A549 (cell line): ENCODE results near the gene SLC22A23. TPM values are rescaled to one million over a fixed set of nuclear protein-coding genes. Genes with fewer than 3 reads are reported as not detected.

Source experiments
- ATAC-seq, 2 experiments: fragments of 200-7000 bp in 1 of 2; fragments of >200 bp in 1 of 2; cut with Nextera tagmentation in 1 of 2; cut with Tn5 transposase in 1 of 2; 3 replicates each; pipeline versions ENCODE4 v1.8.0 to v1.9.1; 2018 to 2020; ENCODE audit warnings: mild to moderate bottlenecking in 1 of 2, moderate library complexity in 1 of 2
- CTCF ChIA-PET: fragments of 300-600 bp; sonication (Branson Sonifier 250); formaldehyde crosslinking; extraction: SDS; loops from one replicate; lab custom pipeline; 2021; ENCODE audit warnings: antibody characterized with exemption, inconsistent platforms; lab: Yijun Ruan, JAX
- POLR2A ChIA-PET: fragments of 350-600 bp; formaldehyde crosslinking; extraction: SDS; loops from one replicate; lab custom pipeline; 2021; ENCODE audit warnings: antibody characterized with exemption, inconsistent platforms; lab: Yijun Ruan, JAX
- DNase-seq, 2 experiments: peaks; one replicate each; pipeline versions ENCODE4 v3.0.0 to v3.0.0-alpha.2; 2011 to 2016; ENCODE audit warnings: low read depth in 1 of 2, low spot score in 1 of 2
- FAIRE-seq: peaks from 2 replicates; lab custom pipeline; 2011; peaks lifted over from hg19 to GRCh38; lab: Jason Lieb, UNC
- H3K27ac ChIP-seq, 2 experiments: fragments of >200 bp; sonication (Bioruptor Twin); formaldehyde crosslinking; 3 replicates each; pipeline ENCODE4 v1.5.1; 2016 to 2017
- H3K4me1 ChIP-seq: fragments of >200 bp; sonication (Bioruptor Twin); formaldehyde crosslinking; 3 replicates; pipeline ENCODE4 v1.6.1; 2016
- H3K4me2 ChIP-seq: fragments of >200 bp; sonication (Bioruptor Twin); formaldehyde crosslinking; 3 replicates; pipeline ENCODE4 v1.6.1; 2016
- H3K4me3 ChIP-seq: fragments of >200 bp; sonication (Bioruptor Twin); formaldehyde crosslinking; 3 replicates; pipeline ENCODE4 v1.5.1; 2016
- H3K9me3 ChIP-seq: fragments of >200 bp; sonication (Bioruptor Twin); formaldehyde crosslinking; 3 replicates; pipeline ENCODE4 v1.6.1; 2016
- BHLHE40 ChIP-seq: IDR thresholded peaks from 2 replicates; pipeline ENCODE4 v1.6.1; 2012; ENCODE audit warnings: low read depth, low read length, inconsistent platforms
- CBX2 ChIP-seq: fragments of 200-600 bp; sonication (generic); IDR thresholded peaks from 2 replicates; pipeline ENCODE4 v1.6.1; 2016; ENCODE audit warnings: low read depth, mild to moderate bottlenecking, borderline replicate concordance
- CEBPB ChIP-seq, 2 experiments: fragments of >200 bp in 1 of 2; sonication (Bioruptor Twin) in 1 of 2; formaldehyde crosslinking in 1 of 2; IDR thresholded peaks; 2 replicates each; pipeline ENCODE4 v1.6.1; 2012 to 2016
- CHD2 ChIP-seq: fragments of 150-350 bp; IDR thresholded peaks from 2 replicates; pipeline ENCODE4 v1.6.1; 2014; ENCODE audit warnings: low read length; ENCODE audit not compliant: partially characterized antibody
- CHD4 ChIP-seq: fragments of 200-600 bp; sonication (generic); IDR thresholded peaks from 2 replicates; pipeline ENCODE4 v1.6.1; 2016; ENCODE audit warnings: antibody characterized with exemption, mild to moderate bottlenecking, borderline replicate concordance
- FOSL2 ChIP-seq, 2 experiments: fragments of 450-650 bp in 1 of 2; fragments of >200 bp in 1 of 2; sonication (Bioruptor Twin) in 1 of 2; formaldehyde crosslinking; IDR thresholded peaks; 2 replicates each; pipeline versions ENCODE4 v1.5.0 to v1.6.1; 2016 to 2020; ENCODE audit warnings: mild to moderate bottlenecking in 1 of 2, moderate library complexity in 1 of 2
- FOXS1 ChIP-seq: fragments of 250-450 bp; sonication (Bioruptor Pico); IDR thresholded peaks from 2 replicates; pipeline ENCODE4 v1.5.0; 2020; ENCODE audit warnings: mild to moderate bottlenecking, moderate library complexity
- HDAC2 ChIP-seq: fragments of 200-600 bp; sonication (generic); IDR thresholded peaks from 2 replicates; pipeline ENCODE4 v1.6.1; 2016
- KDM1A ChIP-seq: fragments of 200-600 bp; sonication (generic); IDR thresholded peaks from 2 replicates; pipeline ENCODE4 v1.6.1; 2016; ENCODE audit warnings: low read depth, mild to moderate bottlenecking
- MAFK ChIP-seq: fragments of 450-650 bp; IDR thresholded peaks from 2 replicates; pipeline ENCODE4 v1.6.1; 2014; ENCODE audit not compliant: partially characterized antibody
- MYC ChIP-seq: IDR thresholded peaks from 2 replicates; pipeline ENCODE4 v1.6.1; 2012; ENCODE audit warnings: mild to moderate bottlenecking, inconsistent platforms, low read length, improper control_type of control experiment, borderline replicate concordance
- NFE2L2 ChIP-seq: fragments of 150-350 bp; conservative IDR thresholded peaks from 2 replicates; pipeline ENCODE4 v1.6.1; 2014; ENCODE audit warnings: low read length
- NR3C1 ChIP-seq: fragments of >200 bp; sonication (Bioruptor Twin); formaldehyde crosslinking; IDR thresholded peaks from 3 replicates; pipeline ENCODE4 v1.6.1; 2017
- PHF8 ChIP-seq: fragments of 200-600 bp; sonication (generic); IDR thresholded peaks from 2 replicates; pipeline ENCODE4 v1.6.1; 2016; ENCODE audit warnings: low read depth, mild to moderate bottlenecking, antibody characterized with exemption, moderate library complexity, borderline replicate concordance
- RAD21 ChIP-seq, 2 experiments: fragments of >200 bp in 1 of 2; sonication (Bioruptor Twin) in 1 of 2; formaldehyde crosslinking in 1 of 2; IDR thresholded peaks in 1 of 2; conservative IDR thresholded peaks in 1 of 2; 2 replicates in 1 of 2; 3 replicates in 1 of 2; pipeline ENCODE4 v1.6.1; 2012 to 2018; ENCODE audit warnings: inconsistent platforms in 1 of 2
- RARB ChIP-seq: fragments of 250-450 bp; sonication (Bioruptor Pico); IDR thresholded peaks from 2 replicates; pipeline ENCODE4 v1.8.0; 2021; ENCODE audit warnings: mild to moderate bottlenecking, moderate library complexity
- RCOR1 ChIP-seq: fragments of 150-350 bp; IDR thresholded peaks from 2 replicates; pipeline ENCODE4 v1.6.1; 2014; ENCODE audit warnings: antibody characterized with exemption, low read length, low read depth
- RFX5 ChIP-seq: fragments of 450-650 bp; IDR thresholded peaks from 2 replicates; pipeline ENCODE4 v1.7.1; 2014; ENCODE audit warnings: antibody characterized with exemption, mild to moderate bottlenecking, moderate library complexity
- RNF2 ChIP-seq: fragments of 200-600 bp; sonication (generic); IDR thresholded peaks from 2 replicates; pipeline ENCODE4 v1.6.1; 2016; ENCODE audit warnings: low read depth, mild to moderate bottlenecking, antibody characterized with exemption, moderate library complexity, borderline replicate concordance
- TFCP2L1 ChIP-seq: fragments of 250-450 bp; sonication (Bioruptor Pico); IDR thresholded peaks from 2 replicates; pipeline ENCODE4 v1.5.0; 2021; ENCODE audit warnings: mild to moderate bottlenecking
- TP53 ChIP-seq: fragments of 250-450 bp; sonication (Bioruptor Pico); IDR thresholded peaks from 2 replicates; pipeline ENCODE4 v1.5.0; 2021; ENCODE audit warnings: mild to moderate bottlenecking, moderate library complexity
- ZNF302 ChIP-seq: fragments of 250-450 bp; sonication (Bioruptor Pico); IDR thresholded peaks from 2 replicates; pipeline ENCODE4 v1.9.0; 2021; ENCODE audit warnings: inconsistent platforms, mild to moderate bottlenecking, moderate library complexity
- ZSCAN20 ChIP-seq: fragments of 250-450 bp; sonication (Bioruptor Pico); IDR thresholded peaks from 2 replicates; pipeline ENCODE4 v1.8.0; 2022; ENCODE audit warnings: mild to moderate bottlenecking, moderate library complexity
- WGBS: methylation state at CpG from one replicate; pipeline ENCODE4 v1.1.6; 2017; ENCODE audit errors: missing lambda C conversion rate; 5-methylcytosine and 5-hydroxymethylcytosine counted together
- polyA plus RNA-seq, 4 experiments: library from polyadenylated mRNA; depleted of rRNA in 3 of 4; stranded (reverse); fragments of >200 nt; fragmentation: RNase III in 1 of 4; extraction: RNeasy Plus Mini Kit Qiagen cat#74134 plus additional on column Dnase treatment in 1 of 4; gene quantifications; 2 replicates in 3 of 4; 3 replicates in 1 of 4; pipeline ENCODE4 v1.2.3, GENCODE V29; 2011 to 2017
- TF ChIP-seq, protein P1 (sequence below): fragments of >200 bp; sonication (Bioruptor Twin); formaldehyde crosslinking; IDR thresholded peaks from 3 replicates; pipeline ENCODE4 v1.6.1; 2016
- TF ChIP-seq, protein P2 (sequence below): fragments of >200 bp; sonication (Bioruptor Twin); formaldehyde crosslinking; IDR thresholded peaks from 2 replicates; pipeline ENCODE4 v1.6.1; 2016

SLC22A23 gene
- polyA plus RNA-seq, 2 of the 4 experiments (the other 2 are of a cell fraction): 4.4 to 6.2 TPM

DNA sequence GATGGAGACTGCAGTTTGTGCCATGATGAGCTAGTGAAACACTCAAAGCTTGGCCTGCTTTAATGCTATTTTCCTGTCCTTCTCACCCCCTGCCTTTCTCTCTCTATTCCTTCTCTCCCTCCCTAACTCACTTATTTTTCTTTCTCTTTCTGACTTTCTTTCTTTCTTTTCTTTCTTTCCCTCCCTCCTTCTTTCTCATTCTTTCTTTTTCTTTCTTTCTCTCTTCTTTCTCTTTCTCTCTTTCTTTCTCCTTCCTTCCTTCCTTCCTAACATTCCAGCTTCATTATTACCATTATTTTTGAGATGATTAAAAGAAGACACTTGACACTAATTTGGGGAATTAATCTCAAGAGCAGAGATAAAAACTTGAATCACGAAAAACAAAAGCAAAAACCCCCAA is 39.5 kb upstream of the SLC22A23 start:
- FAIRE-seq (no peak), DNase-seq (no peak), ATAC-seq (no peak)
- CTCF ChIA-PET: no interaction called here
- H3K4me2 ChIP-seq: no peak overlapping the region
- TF ChIP-seq CHD2 (no peak), ZSCAN20 (no peak), CBX2 (no peak), FOSL2 (IDR thresholded peaks at IDR 0.05) (no peak), FOSL2 (CRISPR knock-in tag; IDR thresholded peaks at IDR 0.05) (no peak), HDAC2 (no peak), RNF2 (no peak), CHD4 (no peak)
- H3K9me3 ChIP-seq: no peaks in the 10 kb centered on the region
- 69% methylated on average over 1 of the region's 1 CpG for WGBS
- H3K4me3 ChIP-seq: no peak overlapping the region
- POLR2A ChIA-PET: no interaction called here
- no peak overlapping the region for H3K27ac ChIP-seq
- H3K4me1 ChIP-seq: peaks cover 14% of the 10 kb centered on the region

DNA sequence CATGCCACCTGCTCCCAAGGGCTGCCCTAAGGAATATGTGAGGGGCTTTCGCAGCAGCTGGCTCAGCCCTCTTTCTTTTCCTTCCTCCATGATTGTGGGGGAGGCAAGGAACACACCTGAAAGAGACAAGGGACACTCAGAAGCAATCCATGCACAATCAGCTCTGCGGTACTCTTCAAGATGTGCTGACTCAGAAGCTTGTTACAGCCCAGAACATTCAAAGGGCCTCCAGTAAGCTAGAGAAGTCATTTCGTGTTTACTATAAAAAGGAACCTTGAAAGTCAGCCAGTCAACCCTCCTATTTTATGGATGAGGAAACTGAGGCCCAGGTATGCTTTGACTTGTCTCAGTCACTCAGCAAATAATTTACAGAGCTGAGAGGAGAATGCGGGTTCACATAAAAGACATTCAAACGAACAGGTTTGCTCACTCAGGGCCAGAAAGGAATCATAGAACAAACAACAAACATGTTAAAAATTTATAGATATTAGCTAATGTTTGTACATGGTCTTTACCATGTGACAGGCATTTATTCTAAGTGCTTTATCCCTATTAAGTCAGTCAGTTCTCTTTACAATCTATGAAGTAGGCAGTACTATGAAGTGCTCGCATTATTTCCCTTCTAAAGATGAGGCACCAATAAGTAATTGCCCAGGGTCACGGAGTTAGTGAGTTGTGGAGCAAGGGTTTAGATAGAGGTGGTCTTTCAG is 37.7 kb upstream of the SLC22A23 start:
- Histone ChIP-seq H3K4me3 (no peak overlapping the region), H3K4me2 (no peak overlapping the region), H3K4me1 (no peaks in the 10 kb centered on the region), H3K27ac (no peak overlapping the region), H3K9me3 (no peaks in the 10 kb centered on the region)
- TF ChIP-seq NFE2L2 (no peak), MAFK (peak; percentile 21)
- DNase-seq (no peak), FAIRE-seq (no peak), ATAC-seq (no peak)
- CTCF ChIA-PET: interaction anchor here (0.8 kb wide), 1 partner anchor 23 kb away, joined by 3 read pairs; no protein-coding TSS in a partner anchor
- POLR2A ChIA-PET: interaction anchor here (0.5 kb wide), 1 partner anchor 67 kb away, joined by 3 read pairs; no protein-coding TSS in a partner anchor
- WGBS: 52% methylated on average over 7 of the region's 7 CpGs

DNA sequence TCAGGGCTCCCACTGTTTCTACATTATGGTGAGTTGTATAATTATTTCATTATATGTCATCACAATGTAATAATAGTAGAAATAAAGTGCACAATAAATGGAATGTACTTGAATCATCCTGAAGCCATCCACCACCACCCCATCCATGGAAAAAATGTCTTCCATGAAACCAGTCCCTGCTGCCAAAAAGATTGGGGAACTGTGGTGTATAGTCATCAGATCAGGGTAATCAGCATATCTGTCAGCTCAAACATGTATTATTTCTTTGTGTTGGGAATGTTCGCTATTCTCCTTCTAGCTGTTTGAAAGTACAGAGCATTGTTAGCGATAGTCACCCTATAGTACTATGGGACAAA is 33.8 kb upstream of the SLC22A23 start:
- POLR2A ChIA-PET: no interaction called here
- WGBS: 94% methylated on average over 2 of the region's 2 CpGs
- H3K4me2 ChIP-seq: no peak overlapping the region
- DNase-seq: no peak
- CTCF ChIA-PET: interaction anchor here (1.0 kb wide), 1 partner anchor 72 kb away, joined by 3 read pairs; no protein-coding TSS in a partner anchor
- no peak for ATAC-seq
- FAIRE-seq: no peak
- H3K4me1 ChIP-seq: no peaks in the 10 kb centered on the region
- TF ChIP-seq KDM1A (no peak), RARB (no peak), BHLHE40 (no peak), MYC (no peak), MAFK (no peak), NR3C1 (no peak), CEBPB (IDR thresholded peaks at IDR 0.05) (no peak), PHF8 (no peak), NFE2L2 (no peak), FOXS1 (CRISPR knock-in tag) (no peak), ZNF302 (CRISPR knock-in tag) (no peak), TP53 (no peak), TFCP2L1 (no peak), RFX5 (no peak), RCOR1 (no peak), RAD21 (conservative IDR thresholded peaks at IDR 0.05 in 1 of 2, IDR thresholded peaks at IDR 0.05 in 1 of 2) (no peak), HDAC2 (no peak)
- TF ChIP-seq, protein P1, sequence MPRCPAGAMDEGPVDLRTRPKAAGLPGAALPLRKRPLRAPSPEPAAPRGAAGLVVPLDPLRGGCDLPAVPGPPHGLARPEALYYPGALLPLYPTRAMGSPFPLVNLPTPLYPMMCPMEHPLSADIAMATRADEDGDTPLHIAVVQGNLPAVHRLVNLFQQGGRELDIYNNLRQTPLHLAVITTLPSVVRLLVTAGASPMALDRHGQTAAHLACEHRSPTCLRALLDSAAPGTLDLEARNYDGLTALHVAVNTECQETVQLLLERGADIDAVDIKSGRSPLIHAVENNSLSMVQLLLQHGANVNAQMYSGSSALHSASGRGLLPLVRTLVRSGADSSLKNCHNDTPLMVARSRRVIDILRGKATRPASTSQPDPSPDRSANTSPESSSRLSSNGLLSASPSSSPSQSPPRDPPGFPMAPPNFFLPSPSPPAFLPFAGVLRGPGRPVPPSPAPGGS: no peak
- TF ChIP-seq, protein P2, sequence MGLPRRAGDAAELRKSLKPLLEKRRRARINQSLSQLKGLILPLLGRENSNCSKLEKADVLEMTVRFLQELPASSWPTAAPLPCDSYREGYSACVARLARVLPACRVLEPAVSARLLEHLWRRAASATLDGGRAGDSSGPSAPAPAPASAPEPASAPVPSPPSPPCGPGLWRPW: no peak
- H3K9me3 ChIP-seq: no peaks in the 10 kb centered on the region
- H3K4me3 ChIP-seq: no peak overlapping the region
- H3K27ac ChIP-seq: no peak overlapping the region
